ENCODE measurements around the gene CMC2.

Gene CMC2

DNA sequence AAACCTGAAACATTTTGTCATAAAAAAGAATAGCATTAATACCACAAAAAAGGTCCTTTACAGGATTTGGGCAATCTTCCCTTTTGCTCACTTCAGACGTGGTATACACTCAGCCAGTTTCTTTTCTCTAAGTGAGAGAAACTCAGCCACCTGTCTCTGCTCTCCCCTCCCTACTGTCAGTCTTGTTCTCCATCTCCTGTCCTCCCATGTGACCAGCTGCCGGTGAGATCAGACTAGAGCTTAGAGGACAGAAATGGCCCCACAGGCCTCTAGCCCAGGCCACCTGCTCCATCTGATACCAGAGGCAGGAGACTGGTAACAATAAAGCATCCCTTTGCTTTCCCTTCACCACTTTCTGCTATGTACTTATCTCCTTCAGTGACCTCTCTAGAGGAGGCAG is 34.9 kb downstream of the CMC2 start:
- H3K9me3 ChIP-seq (replicated peaks; ENCODE audit: low read length) = no peaks in the 10 kb centered on the region
- H3K4me2 ChIP-seq (ENCODE audit: low read length) = no peak overlapping the region
- no peak overlapping the region for H3K4me3 ChIP-seq (ENCODE audit: low read length)
- H3K9ac ChIP-seq (ENCODE audit: low read depth, low read length) = no peak overlapping the region
- no peaks in the 10 kb centered on the region for H3K27me3 ChIP-seq (ENCODE audit: control insufficient read depth, insufficient read depth, low read length)
- peaks cover 11% of the 10 kb centered on the region for H3K4me1 ChIP-seq (ENCODE audit: control insufficient read depth, insufficient read depth, low read length)
- H3K36me3 ChIP-seq (ENCODE audit: insufficient read depth, low read length) = peaks cover 10% of the 10 kb centered on the region

DNA sequence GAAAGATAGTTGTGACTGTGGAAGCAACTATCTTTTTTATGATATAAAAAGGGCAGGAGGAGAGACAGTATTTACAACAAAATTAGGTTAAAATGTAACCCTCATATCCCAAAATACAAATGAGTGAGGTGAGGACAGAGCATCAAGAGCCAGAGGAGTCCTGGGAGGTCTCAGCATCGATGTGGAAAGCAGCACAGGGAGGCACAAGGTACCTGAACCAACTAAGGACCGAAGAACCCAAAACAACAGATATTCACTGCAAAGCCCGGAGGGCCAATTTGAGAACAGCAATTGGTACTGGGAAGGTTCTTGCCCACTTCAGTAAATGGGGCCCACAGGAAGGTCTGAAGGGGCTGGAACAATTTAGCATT is 37.6 kb downstream of the CMC2 start:
- peaks cover 7% of the 10 kb centered on the region for H3K4me1 ChIP-seq (ENCODE audit: control insufficient read depth, insufficient read depth, low read length)
- no peaks in the 10 kb centered on the region for H3K9me3 ChIP-seq (replicated peaks; ENCODE audit: low read length)
- H3K4me3 ChIP-seq (ENCODE audit: low read length) = no peak overlapping the region
- no peaks in the 10 kb centered on the region for H3K27me3 ChIP-seq (ENCODE audit: control insufficient read depth, insufficient read depth, low read length)
- H3K9ac ChIP-seq (ENCODE audit: low read depth, low read length) = no peak overlapping the region
- H3K36me3 ChIP-seq (ENCODE audit: insufficient read depth, low read length) = no peaks in the 10 kb centered on the region
- H3K4me2 ChIP-seq (ENCODE audit: low read length) = no peak overlapping the region

DNA sequence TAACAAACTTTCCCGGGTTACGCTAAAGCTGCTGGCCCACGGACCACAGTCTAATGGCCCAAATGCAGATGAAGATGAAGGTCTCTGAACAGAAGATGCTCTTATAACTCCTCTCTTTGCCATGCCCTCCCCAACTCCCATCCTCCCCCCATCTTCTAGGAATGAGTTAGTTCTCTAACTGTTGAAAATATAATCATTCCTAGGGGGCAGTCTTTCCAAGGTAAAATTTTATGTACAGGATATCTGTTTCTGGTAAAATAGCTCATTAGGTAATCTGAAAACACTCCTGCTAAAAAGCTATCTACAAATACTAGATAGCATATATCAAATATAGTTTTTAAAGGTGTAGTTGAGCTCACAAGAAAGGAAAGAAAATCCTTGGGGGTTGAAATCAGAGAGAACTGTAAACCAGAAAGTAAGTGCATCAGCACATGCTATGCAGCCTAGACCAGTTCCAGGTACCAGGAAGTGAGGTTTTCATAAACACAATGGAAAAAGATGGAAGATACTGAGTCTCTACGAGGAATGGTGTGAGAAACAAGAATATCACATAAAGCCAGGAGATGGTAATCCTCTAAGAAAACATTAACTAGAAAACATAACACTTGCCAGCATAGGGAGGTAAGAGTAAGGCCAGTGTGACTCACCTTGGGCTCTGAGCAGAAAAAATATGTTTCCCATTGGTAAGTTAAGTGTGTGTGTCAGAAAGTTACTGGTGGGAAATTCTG is 38.1 kb downstream of the CMC2 start:
- Histone ChIP-seq H3K4me2 (ENCODE audit: low read length) (no peak overlapping the region), H3K36me3 (ENCODE audit: insufficient read depth, low read length) (no peaks in the 10 kb centered on the region), H3K4me1 (ENCODE audit: control insufficient read depth, insufficient read depth, low read length) (peaks cover 4% of the 10 kb centered on the region), H3K9ac (ENCODE audit: low read depth, low read length) (no peak overlapping the region), H3K9me3 (replicated peaks; ENCODE audit: low read length) (no peaks in the 10 kb centered on the region), H3K27me3 (ENCODE audit: control insufficient read depth, insufficient read depth, low read length) (no peaks in the 10 kb centered on the region), H3K4me3 (ENCODE audit: low read length) (no peak overlapping the region)

DNA sequence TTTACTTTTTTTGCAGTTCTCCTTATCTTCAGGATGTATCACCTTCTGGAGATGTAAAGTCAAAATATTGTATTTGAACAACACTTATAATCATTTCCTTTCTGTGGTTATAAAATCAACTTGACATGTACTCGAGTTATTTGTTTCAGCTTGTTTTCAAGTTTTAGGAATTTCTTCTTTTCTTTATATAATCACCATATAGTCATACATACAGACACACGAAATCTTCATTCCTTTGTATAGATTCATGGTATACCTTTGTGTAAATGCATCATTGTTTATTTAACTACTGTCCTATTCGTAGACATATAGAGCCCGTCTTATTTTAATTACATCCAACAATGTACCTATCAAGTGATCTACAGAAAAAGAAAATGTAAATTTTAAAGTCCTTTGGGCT is 40.1 kb downstream of the CMC2 start:
- Histone ChIP-seq H3K36me3 (ENCODE audit: insufficient read depth, low read length) (no peaks in the 10 kb centered on the region), H3K4me2 (ENCODE audit: low read length) (no peak overlapping the region), H3K9me3 (replicated peaks; ENCODE audit: low read length) (no peaks in the 10 kb centered on the region), H3K27me3 (ENCODE audit: control insufficient read depth, insufficient read depth, low read length) (no peaks in the 10 kb centered on the region), H3K9ac (ENCODE audit: low read depth, low read length) (no peak overlapping the region), H3K4me1 (ENCODE audit: control insufficient read depth, insufficient read depth, low read length) (peaks cover 4% of the 10 kb centered on the region), H3K4me3 (ENCODE audit: low read length) (no peak overlapping the region)

DNA sequence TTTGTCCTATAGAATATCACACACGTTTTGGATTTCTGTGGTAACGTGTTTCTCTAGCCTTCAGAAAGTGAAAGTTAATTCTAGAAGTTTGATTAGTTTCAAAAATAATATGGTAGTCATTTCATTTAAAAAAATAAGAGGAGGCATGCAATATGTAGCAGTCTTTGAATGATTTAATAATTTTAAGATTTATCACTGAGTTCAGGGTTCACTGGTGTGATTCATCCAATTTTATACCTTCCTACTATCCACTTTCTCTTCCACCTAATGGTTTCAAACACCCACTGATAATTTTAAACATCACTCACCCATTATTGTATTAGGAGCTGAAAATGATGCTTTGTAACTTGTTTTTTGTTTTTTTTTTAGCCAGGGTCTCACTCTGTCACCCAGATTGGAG is 42.3 kb downstream of the CMC2 start:
- Histone ChIP-seq H3K27me3 (ENCODE audit: control insufficient read depth, insufficient read depth, low read length) (no peaks in the 10 kb centered on the region), H3K4me3 (ENCODE audit: low read length) (no peak overlapping the region), H3K4me1 (ENCODE audit: control insufficient read depth, insufficient read depth, low read length) (peaks cover 4% of the 10 kb centered on the region), H3K36me3 (ENCODE audit: insufficient read depth, low read length) (no peaks in the 10 kb centered on the region), H3K4me2 (ENCODE audit: low read length) (no peak overlapping the region), H3K9me3 (replicated peaks; ENCODE audit: low read length) (no peaks in the 10 kb centered on the region), H3K9ac (ENCODE audit: low read depth, low read length) (no peak overlapping the region)

DNA sequence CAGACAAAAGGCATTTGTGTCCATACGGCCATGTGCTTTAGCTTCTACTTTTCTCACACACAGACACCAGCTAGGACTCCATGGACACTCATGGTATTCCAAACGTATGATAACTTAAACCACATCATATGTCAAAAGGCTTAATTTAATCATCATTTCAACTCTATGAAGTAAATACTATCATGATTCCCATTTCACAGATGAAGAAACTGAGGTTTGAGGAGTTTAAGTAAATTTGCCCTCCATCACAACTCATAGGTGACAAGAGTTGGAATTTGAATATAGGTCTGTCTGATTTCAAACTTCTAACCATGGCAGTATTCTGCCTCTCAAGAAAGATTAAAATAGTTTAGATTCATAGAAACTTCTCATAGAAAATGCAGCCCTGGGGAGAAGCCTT is 43.8 kb downstream of the CMC2 start:
- H3K9me3 ChIP-seq (replicated peaks; ENCODE audit: low read length) = peaks cover 9% of the 10 kb centered on the region
- no peaks in the 10 kb centered on the region for H3K36me3 ChIP-seq (ENCODE audit: insufficient read depth, low read length)
- H3K27me3 ChIP-seq (ENCODE audit: control insufficient read depth, insufficient read depth, low read length) = no peaks in the 10 kb centered on the region
- H3K4me3 ChIP-seq (ENCODE audit: low read length) = no peak overlapping the region
- H3K4me1 ChIP-seq (ENCODE audit: control insufficient read depth, insufficient read depth, low read length) = no peaks in the 10 kb centered on the region
- H3K9ac ChIP-seq (ENCODE audit: low read depth, low read length) = no peak overlapping the region
- H3K4me2 ChIP-seq (ENCODE audit: low read length) = no peak overlapping the region

DNA sequence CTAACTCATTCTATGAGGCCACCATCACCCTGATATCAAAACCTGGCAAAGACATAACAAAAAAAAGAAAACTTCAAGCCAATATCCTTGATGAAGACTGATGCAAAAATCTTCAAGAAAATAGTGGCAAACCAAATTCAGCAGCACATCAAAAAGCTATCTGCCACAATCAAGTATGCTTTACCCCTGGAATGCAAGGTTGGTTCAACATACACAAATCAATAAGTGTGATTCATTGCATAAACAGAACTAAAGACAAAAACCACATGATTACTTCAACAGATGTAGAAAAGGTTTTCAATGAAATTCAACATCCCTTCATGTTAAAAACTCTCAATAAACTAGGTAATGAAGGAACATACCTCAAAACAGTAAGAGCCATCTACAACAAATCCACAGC is 48.4 kb downstream of the CMC2 start:
- peaks cover 9% of the 10 kb centered on the region for H3K9me3 ChIP-seq (replicated peaks; ENCODE audit: low read length)
- no peaks in the 10 kb centered on the region for H3K27me3 ChIP-seq (ENCODE audit: control insufficient read depth, insufficient read depth, low read length)
- no peaks in the 10 kb centered on the region for H3K4me1 ChIP-seq (ENCODE audit: control insufficient read depth, insufficient read depth, low read length)
- no peak overlapping the region for H3K4me2 ChIP-seq (ENCODE audit: low read length)
- no peaks in the 10 kb centered on the region for H3K36me3 ChIP-seq (ENCODE audit: insufficient read depth, low read length)
- H3K4me3 ChIP-seq (ENCODE audit: low read length) = no peak overlapping the region
- H3K9ac ChIP-seq (ENCODE audit: low read depth, low read length) = no peak overlapping the region

DNA sequence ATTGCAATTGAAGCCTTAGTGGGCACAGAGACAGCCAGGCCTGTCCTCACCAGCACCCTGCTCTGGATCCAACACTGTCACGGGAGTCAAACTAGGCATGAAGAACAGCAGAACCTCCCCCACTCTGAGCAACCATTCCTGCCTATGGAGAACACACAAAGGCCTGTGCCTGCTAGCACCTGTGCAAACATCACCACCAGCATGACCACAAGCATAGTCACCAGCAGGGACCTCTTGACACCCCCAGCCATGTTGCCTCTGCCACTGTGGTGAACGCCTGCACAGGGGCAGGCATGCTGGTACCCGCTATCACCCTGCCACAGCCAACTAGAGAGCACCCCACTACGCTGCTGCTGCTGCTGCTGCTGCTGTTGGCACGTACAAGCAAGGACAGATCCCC is 51.7 kb downstream of the CMC2 start:
- Histone ChIP-seq H3K9ac (ENCODE audit: low read depth, low read length) (no peak overlapping the region), H3K4me3 (ENCODE audit: low read length) (no peak overlapping the region), H3K9me3 (replicated peaks; ENCODE audit: low read length) (peaks cover 9% of the 10 kb centered on the region), H3K4me1 (ENCODE audit: control insufficient read depth, insufficient read depth, low read length) (no peaks in the 10 kb centered on the region), H3K27me3 (ENCODE audit: control insufficient read depth, insufficient read depth, low read length) (no peaks in the 10 kb centered on the region), H3K4me2 (ENCODE audit: low read length) (no peak overlapping the region), H3K36me3 (ENCODE audit: insufficient read depth, low read length) (no peaks in the 10 kb centered on the region)

DNA sequence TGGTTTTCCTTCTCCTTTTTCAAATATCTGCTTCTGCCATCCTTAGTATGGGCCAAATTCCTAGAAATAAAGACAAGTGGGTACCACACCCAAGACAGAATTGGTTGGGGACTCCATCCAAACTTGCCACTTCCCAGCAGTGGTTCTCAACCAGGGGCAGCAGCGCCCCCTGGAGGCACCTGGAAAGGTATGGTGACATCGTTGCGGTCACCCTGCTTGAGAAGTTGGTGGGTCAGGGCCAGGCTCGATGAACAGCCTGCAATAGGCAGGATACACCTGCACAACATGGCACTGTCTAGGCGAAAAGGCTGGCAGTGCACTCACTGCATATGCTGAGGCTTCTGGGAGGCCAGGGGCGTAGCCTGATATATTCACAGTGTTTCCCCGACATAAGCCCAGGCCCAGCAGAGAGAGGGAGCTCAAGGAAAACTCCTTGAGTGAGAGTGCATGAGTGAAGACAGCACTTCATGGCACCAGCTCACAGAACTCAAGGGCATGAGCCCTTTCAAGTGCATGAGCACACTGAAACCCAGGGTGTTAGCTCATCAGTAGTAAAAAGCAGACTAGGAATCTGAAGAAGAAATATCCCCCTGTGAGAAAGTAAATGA is 57.7 kb downstream of the CMC2 start:
- Histone ChIP-seq H3K9ac (ENCODE audit: low read depth, low read length) (no peak overlapping the region), H3K4me2 (ENCODE audit: low read length) (no peak overlapping the region), H3K36me3 (ENCODE audit: insufficient read depth, low read length) (no peaks in the 10 kb centered on the region), H3K9me3 (replicated peaks; ENCODE audit: low read length) (no peaks in the 10 kb centered on the region), H3K27me3 (ENCODE audit: control insufficient read depth, insufficient read depth, low read length) (no peaks in the 10 kb centered on the region), H3K4me1 (ENCODE audit: control insufficient read depth, insufficient read depth, low read length) (peaks cover 5% of the 10 kb centered on the region), H3K4me3 (ENCODE audit: low read length) (no peak overlapping the region)

DNA sequence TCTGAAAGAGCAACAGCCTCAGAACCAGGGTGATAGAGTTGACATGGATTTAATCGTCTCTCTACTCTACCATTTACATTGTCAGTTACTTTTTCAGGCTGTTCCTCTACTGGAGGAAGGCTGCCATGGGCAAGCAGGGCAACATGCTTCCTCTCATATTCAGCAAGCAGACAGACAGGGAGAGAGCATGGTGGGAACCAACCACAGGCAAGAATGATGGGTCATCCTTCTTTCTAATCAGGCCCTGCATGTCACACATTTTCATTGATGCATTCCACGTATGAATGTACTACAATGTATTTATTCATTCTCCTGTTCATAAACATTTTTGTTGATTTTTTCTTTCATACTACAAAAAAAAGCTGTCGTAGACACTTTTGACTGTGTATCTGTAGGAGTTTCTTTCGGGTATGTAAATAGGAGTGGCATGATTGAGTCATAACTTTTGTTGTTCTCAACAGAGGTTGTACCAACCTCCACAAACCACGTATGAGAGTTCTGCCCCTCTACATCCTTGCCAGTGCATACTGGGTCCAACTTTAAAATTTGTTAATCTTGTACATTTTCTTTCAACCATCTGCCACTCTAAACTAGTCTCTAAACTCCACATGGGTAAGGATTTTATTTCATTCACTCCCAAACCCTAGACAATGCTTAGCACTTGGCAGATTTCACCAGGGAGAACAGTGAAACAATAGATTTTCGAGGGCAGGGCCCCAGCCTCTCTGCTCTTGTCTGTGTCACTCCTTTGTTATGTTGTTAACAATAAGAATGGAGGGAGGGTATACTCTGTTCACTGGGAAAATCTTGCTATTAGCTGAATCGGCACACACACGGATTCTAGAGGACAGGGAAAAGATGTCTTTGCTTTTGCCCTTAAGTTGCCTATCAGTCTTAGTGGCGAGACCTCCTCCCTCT is 58.7 kb downstream of the CMC2 start:
- Histone ChIP-seq H3K27me3 (ENCODE audit: control insufficient read depth, insufficient read depth, low read length) (no peaks in the 10 kb centered on the region), H3K36me3 (ENCODE audit: insufficient read depth, low read length) (no peaks in the 10 kb centered on the region), H3K4me2 (ENCODE audit: low read length) (no peak overlapping the region), H3K4me3 (ENCODE audit: low read length) (no peak overlapping the region), H3K9ac (ENCODE audit: low read depth, low read length) (no peak overlapping the region), H3K9me3 (replicated peaks; ENCODE audit: low read length) (no peaks in the 10 kb centered on the region), H3K4me1 (ENCODE audit: control insufficient read depth, insufficient read depth, low read length) (peaks cover 5% of the 10 kb centered on the region)

DNA sequence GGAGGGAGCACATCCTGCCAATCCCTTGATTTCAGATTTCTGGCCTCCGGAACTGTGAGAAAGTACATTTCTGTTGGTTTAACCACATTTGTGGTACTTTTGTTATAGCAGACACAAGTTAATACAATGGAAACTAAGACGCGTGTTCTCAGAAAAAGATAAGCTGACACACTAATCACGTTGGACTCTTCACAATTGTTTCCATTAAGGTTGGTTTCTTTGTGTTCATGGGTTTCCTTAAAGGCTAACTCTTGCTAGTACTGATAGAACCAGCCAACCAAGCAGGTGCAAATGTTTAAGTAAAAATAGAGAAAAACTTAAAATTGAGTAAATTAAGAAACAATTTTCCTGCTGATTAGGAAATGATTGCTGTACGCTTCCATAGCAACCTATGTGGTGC is 59.4 kb downstream of the CMC2 start:
- Histone ChIP-seq H3K4me3 (ENCODE audit: low read length) (no peak overlapping the region), H3K36me3 (ENCODE audit: insufficient read depth, low read length) (no peaks in the 10 kb centered on the region), H3K27me3 (ENCODE audit: control insufficient read depth, insufficient read depth, low read length) (no peaks in the 10 kb centered on the region), H3K4me1 (ENCODE audit: control insufficient read depth, insufficient read depth, low read length) (peaks cover 5% of the 10 kb centered on the region), H3K4me2 (ENCODE audit: low read length) (no peak overlapping the region), H3K9ac (ENCODE audit: low read depth, low read length) (no peak overlapping the region), H3K9me3 (replicated peaks; ENCODE audit: low read length) (no peaks in the 10 kb centered on the region)
